Gastroesophageal sphincter (tissue), 3 donors: ENCODE measurements around the gene RAB6A.

Experiments used
- EP300 ChIP-seq: sonication (generic); formaldehyde crosslinking; IDR thresholded peaks from one replicate; pipeline ENCODE4 v1.6.1; 2017; ENCODE audit warnings: antibody characterized with exemption, mild to moderate bottlenecking
- POLR2A ChIP-seq, 2 donors: fragments of 450-650 bp; IDR thresholded peaks; one replicate each; pipeline ENCODE4 v1.6.1; 2017; ENCODE audit warnings: antibody characterized with exemption in 2 of 2, mild to moderate bottlenecking in 2 of 2, moderate library complexity in 1 of 2
- POLR2AphosphoS5 ChIP-seq: sonication (generic); formaldehyde crosslinking; IDR thresholded peaks from one replicate; pipeline ENCODE4 v1.6.1; 2017; ENCODE audit warnings: antibody characterized with exemption
- TF ChIP-seq, protein P1 (sequence below), 4 experiments: fragments of 200-600 bp in 2 of 4; fragments of 450-650 bp in 2 of 4; sonication (generic) in 1 of 4; IDR thresholded peaks; one replicate each; pipeline ENCODE4 v1.5.1; 2017 to 2019; ENCODE audit warnings: antibody characterized with exemption in 4 of 4, mild to moderate bottlenecking in 2 of 4, moderate library complexity in 2 of 4

DNA sequence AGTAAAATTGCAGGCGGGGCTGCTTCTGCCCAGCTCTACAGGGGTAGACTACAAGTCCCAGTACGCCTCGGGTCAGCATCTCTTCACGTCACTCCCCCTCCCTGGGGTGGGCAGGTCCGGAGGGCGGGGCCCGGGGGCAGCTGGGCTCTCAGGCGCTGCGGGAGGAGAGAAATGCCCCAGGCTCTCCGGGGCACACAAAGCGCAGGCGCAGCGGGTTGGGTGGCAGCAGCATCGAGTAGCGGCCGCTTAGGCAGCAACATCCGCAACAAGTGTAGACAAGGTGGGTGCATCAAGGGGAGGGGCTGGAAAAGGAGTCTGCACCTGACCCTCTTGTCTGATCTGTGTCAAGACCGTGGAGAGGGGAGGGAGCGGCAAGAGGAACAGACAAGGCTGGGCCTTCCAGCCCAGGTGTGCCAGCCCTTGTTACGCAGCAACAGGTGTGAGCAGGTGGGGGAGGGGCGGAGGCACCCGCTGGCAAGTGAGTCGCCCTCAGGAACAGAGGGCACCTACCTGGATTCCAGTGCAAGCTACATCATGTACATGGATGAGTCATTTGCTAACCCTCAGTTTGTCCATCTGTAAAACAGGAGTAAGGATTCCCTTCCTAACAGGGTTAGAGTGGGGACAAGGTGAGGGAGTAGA lies 113.3 kb downstream of the RAB6A start:
- TF ChIP-seq, protein P1, sequence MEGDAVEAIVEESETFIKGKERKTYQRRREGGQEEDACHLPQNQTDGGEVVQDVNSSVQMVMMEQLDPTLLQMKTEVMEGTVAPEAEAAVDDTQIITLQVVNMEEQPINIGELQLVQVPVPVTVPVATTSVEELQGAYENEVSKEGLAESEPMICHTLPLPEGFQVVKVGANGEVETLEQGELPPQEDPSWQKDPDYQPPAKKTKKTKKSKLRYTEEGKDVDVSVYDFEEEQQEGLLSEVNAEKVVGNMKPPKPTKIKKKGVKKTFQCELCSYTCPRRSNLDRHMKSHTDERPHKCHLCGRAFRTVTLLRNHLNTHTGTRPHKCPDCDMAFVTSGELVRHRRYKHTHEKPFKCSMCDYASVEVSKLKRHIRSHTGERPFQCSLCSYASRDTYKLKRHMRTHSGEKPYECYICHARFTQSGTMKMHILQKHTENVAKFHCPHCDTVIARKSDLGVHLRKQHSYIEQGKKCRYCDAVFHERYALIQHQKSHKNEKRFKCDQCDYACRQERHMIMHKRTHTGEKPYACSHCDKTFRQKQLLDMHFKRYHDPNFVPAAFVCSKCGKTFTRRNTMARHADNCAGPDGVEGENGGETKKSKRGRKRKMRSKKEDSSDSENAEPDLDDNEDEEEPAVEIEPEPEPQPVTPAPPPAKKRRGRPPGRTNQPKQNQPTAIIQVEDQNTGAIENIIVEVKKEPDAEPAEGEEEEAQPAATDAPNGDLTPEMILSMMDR (IDR thresholded peaks at IDR 0.05): no peak
- TF ChIP-seq POLR2A (IDR thresholded peaks at IDR 0.05) (no peak), POLR2AphosphoS5 (no peak), EP300 (no peak)
